DND-41 (cell line): ENCODE results near the gene UACA.

ENCODE experiments used
- CTCF ChIP-seq: IDR thresholded peaks from 2 replicates; pipeline ENCODE4 v1.5.1; 2012; ENCODE audit warnings: borderline replicate concordance, low read length, moderate library complexity, mild to moderate bottlenecking; ENCODE audit not compliant: poor library complexity, severe bottlenecking; ENCODE audit errors: extremely low read depth
- EZH2 ChIP-seq: IDR thresholded peaks from 3 replicates; pipeline ENCODE4 v1.6.1; 2012; ENCODE audit warnings: borderline replicate concordance, low read depth, mild to moderate bottlenecking, moderate library complexity, low read length, inconsistent platforms; ENCODE audit not compliant: severe bottlenecking

GRCh38 chr15:70793694-70794093 lies 30.3 kb upstream of the UACA start:
- no peak for TF ChIP-seq CTCF
- no peak for TF ChIP-seq EZH2
